GM12864 (cell line): ENCODE results near the gene CNST.
A peak's percentile ranks its signal among the peaks of the same experiment; 100 is the strongest.

Experiments used
- DNase-seq: peaks from one replicate; pipeline ENCODE4 v3.0.0-alpha.2; 2011; ENCODE audit warnings: low read depth
- H3K4me3 ChIP-seq: 2 replicates; pipeline ENCODE4 v1.5.1; 2011; ENCODE audit warnings: mild to moderate bottlenecking, low read depth, low read length, control low read depth
- TF ChIP-seq, protein P1 (sequence below): IDR thresholded peaks from 2 replicates; pipeline ENCODE4 v1.5.1; 2011; ENCODE audit warnings: low read depth, mild to moderate bottlenecking, moderate library complexity, low read length, control low read depth, inconsistent platforms; ENCODE audit errors: missing control alignments

CNST gene

DNA sequence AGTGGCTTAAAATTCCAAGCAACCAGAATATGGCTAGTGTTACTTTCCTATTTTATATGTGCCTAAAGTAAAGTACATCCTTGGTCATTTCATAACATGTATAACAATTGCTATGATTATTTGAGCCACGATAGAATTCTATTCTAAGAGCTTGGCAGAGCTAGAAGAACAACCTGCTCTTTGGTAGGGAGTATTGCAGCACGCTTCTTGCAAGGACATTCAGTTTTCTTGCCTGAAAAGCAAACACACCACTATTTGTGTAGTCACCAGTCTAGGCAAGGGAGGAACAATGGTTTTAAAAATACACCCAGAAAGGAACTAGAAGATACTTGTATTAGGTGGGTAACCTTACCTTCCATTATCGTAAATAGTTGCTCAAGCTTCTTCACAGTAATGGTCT, 51.5 kb downstream of the CNST start:
- H3K4me3 ChIP-seq, result no peak overlapping the region
- DNase-seq, result no peak
- TF ChIP-seq, protein P1, sequence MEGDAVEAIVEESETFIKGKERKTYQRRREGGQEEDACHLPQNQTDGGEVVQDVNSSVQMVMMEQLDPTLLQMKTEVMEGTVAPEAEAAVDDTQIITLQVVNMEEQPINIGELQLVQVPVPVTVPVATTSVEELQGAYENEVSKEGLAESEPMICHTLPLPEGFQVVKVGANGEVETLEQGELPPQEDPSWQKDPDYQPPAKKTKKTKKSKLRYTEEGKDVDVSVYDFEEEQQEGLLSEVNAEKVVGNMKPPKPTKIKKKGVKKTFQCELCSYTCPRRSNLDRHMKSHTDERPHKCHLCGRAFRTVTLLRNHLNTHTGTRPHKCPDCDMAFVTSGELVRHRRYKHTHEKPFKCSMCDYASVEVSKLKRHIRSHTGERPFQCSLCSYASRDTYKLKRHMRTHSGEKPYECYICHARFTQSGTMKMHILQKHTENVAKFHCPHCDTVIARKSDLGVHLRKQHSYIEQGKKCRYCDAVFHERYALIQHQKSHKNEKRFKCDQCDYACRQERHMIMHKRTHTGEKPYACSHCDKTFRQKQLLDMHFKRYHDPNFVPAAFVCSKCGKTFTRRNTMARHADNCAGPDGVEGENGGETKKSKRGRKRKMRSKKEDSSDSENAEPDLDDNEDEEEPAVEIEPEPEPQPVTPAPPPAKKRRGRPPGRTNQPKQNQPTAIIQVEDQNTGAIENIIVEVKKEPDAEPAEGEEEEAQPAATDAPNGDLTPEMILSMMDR, result no peak

DNA sequence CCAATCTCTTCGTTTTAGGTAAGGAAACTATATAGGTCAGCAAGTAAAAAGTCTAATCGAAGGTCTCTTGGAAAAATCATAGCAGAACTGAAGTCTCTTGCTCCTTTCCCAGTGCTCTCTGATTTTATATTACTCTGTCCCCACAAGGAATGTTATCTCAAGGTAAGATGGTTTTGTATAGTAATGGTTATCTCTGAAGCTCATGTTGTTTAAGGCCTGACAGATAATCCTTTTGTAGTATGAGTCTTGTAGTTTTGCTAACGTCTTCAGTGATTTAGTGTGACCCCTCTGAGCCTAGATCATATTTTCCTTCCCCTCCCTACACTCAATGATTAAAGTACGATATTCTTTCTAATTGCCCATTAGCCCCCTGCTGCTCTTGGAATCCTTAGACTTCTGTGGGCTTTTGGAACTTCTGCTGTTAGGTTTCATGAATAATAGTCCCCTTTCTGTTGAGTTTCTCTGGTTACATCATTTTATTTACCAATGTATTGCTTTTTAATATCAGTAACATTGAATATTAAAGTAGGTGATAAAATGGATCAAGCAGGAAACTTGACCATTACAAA, 52.1 kb downstream of the CNST start:
- DNase-seq, result no peak
- H3K4me3 ChIP-seq, result no peak overlapping the region
- TF ChIP-seq, protein P1, result no peak

DNA sequence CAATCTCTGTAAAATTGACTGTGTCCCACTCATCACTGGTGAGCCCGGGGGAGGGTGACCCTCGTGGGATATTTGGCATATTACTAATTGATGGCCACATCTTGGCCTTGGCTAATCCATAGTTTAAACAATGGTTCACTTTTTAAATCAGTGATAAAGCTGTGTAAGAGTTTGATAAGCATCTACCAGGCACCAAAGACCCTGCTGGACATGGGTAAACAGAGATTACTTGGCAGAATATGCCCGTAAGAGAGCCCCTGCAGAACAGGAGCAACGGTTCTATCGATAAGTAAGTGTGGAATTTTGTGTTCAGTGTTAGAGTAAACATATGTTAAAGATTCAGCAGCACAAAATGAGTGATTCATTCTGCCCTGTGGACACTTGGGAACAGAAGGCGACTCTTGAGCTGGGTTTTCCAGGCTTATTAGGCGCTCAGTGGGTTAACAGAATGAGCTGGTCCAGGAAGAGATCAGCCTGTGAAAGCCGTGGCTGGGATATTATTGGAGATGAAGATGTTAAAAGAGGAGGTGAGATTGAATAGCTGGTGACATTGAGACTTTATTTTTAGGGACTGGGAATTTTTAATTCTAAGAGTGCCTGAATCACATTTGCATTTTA, 55.9 kb downstream of the CNST start:
- TF ChIP-seq, protein P1, result no peak
- H3K4me3 ChIP-seq, result no peak overlapping the region
- DNase-seq, result no peak

DNA sequence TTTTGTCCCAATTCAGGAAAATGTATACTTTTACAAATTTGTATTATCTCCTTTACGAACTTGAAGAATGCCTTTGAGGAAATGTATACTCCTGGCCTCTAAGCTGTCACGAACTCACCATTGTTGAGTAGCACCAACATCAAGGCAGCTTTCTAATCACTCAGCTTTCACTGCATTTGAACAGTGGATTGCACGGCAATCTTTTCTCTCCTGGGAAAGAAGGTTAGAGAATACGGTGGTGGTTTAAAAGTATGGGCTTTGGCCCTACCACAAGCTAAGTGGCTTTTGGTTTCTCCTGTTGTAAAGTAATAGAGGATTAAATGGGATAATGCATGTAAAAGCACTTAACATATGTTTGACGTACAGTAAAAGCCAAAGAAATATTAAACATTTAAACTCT, 57.8 kb downstream of the CNST start:
- TF ChIP-seq, protein P1, result no peak
- no peak overlapping the region for H3K4me3 ChIP-seq
- no peak for DNase-seq

DNA sequence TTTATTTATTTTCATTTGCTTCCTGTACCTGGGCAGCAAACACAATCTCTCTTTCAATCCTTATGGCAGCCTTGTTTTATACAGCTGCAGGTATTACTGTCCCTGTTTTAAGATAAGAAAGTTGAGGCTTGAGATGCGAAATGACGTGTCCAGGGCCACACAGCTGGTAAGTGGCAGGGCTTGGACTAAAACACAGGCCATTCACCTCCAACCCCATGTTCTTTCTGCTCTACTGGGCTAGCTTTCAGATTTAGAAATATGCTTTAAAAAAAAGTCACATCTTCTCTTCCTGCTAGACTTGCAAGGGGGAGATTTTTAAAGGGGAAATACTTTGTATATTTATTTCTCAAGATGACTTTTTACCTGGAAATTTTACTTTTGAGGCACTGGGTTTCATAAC, 62.8 kb downstream of the CNST start:
- DNase-seq, result peak; percentile 74
- no peak overlapping the region for H3K4me3 ChIP-seq
- TF ChIP-seq, protein P1, result no peak

DNA sequence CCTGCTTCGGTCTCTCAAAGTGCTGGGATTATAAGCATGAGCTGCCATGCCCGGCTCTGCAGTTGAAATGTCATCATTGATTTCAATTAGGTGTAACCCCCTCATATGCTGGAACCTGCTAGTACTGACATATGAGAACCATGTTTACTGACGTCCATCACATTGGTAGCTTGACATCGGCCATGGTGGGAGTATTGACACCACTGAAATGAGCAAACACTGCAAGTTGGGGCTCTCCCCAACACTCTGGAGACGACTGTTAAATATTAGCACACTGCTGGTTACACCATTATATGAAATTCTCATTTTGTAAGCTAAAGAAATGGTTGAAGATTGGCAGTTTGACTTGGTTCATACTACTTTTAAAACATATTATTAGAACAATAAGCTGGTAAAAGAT, 63.7 kb downstream of the CNST start:
- no peak for DNase-seq
- H3K4me3 ChIP-seq, result no peak overlapping the region
- TF ChIP-seq, protein P1, result no peak

DNA sequence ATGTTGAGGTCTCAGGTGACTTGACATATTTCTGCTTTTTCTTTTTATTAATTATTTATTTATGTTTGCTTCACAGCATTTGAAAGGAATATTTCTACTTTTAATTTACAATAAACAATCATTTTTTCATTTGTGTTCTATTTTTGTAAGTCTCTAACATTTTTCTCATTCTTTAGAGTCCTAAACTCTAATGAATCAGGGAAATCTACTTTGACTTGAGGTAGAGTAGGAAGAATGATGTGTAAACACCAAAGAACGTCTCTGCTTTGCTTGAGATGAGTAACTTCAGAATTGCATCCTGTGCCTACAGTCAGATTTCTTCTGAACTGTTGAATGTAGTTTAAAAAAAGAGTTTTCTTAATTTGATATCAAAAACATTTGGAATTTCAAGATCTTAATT, 65.2 kb downstream of the CNST start:
- H3K4me3 ChIP-seq, result no peak overlapping the region
- no peak for DNase-seq
- TF ChIP-seq, protein P1, result no peak
